ENCODE measurements around the gene HOXB2.

HOXB2 gene

DNA sequence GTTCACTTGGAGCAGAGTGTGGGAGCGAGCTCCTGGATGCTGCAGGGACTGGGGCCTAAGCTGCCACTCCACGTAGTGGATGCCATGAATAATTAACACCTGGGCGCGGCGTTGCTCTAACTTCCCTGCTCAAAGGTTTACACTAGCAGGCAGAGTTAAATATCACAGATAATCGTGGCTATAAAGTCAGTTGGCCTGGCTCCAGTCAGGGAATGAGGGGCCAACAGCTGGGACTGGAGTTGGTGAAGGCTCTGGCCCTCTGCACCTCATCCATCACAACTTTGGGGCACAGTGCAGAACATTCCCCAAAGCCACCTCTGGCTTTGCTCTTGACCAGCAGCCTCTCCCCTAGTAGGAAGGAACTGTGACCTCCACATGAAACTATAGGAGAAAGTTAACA lies 22.3 kb upstream of the HOXB2 start:
- Histone ChIP-seq H3K79me1 (ENCODE audit: low read length) (peaks cover 17% of the 10 kb centered on the region), H2AK5ac (ENCODE audit: low read length) (no peak overlapping the region), H2AFZ (ENCODE audit: insufficient read depth, low read length, poor library complexity) (no peak overlapping the region), H3K4me2 (ENCODE audit: low read length) (no peak overlapping the region), H3K23ac (ENCODE audit: low read length) (no peak overlapping the region), H2BK5ac (ENCODE audit: low read depth, low read length, poor library complexity) (no peak overlapping the region), H4K8ac (ENCODE audit: low read depth, low read length) (no peak overlapping the region), H4K91ac (ENCODE audit: low read depth, low read length) (no peak overlapping the region), H3K14ac (ENCODE audit: low read length) (no peak overlapping the region), H2BK12ac (ENCODE audit: low read length) (no peak overlapping the region), H3K9ac (ENCODE audit: low read length) (no peak overlapping the region), H4K12ac (ENCODE audit: low read depth, low read length) (no peak overlapping the region), H3K36me3 (ENCODE audit: control insufficient read depth in 1 of 2, insufficient read depth in 2 of 2, low read length in 2 of 2) (peaks cover 0 to under 1% of the 10 kb centered on the region in 2 experiments), H2BK120ac (ENCODE audit: insufficient read depth, low read length, poor library complexity) (no peak overlapping the region), H3K4me1 (ENCODE audit: control insufficient read depth in 1 of 2, insufficient read depth in 2 of 2, low read length in 2 of 2) (peaks cover 23 to 33% of the 10 kb centered on the region in 2 experiments), H3K18ac (ENCODE audit: low read length) (no peak overlapping the region), H3K27ac (ENCODE audit: low read depth, low read length) (no peak overlapping the region), H3K4me3 (ENCODE audit: low read depth, low read length) (no peak overlapping the region), H3K27me3 (ENCODE audit: insufficient read depth, low read length) (peaks cover 11% of the 10 kb centered on the region), H3K9me3 (ENCODE audit: insufficient read depth, low read depth, low read length) (peaks cover 4% of the 10 kb centered on the region), H3K79me2 (ENCODE audit: control insufficient read depth, insufficient read depth, low read length, poor library complexity) (no peaks in the 10 kb centered on the region), H3K4ac (ENCODE audit: low read depth, low read length) (no peak overlapping the region)
- no CpG with 5 or more reads among the region's 6 CpGs for WGBS (ENCODE audit: extremely low coverage, insufficient coverage, insufficient read length)
- DNase-seq: no peak

DNA sequence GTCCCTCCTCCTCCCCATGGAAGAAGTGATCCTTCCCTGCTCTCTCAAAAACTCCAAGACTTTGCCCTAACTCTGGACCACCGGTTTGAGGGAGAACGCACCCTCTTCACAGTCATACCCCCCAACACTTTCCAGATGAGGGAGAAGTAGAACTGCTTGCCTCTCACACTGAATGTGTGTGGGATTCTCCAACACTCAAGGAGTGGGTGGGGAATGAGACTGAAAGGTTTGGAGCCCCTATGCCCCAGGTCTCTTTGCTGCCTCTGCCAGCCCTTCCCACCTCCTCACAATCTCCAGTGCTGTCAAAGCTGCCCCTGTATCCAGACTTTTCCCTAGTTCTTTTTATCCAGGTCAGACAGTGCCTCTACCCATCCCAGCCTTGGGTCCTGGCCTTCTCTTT lies 21.8 kb upstream of the HOXB2 start:
- H3K36me3 ChIP-seq (ENCODE audit: control insufficient read depth in 1 of 2, insufficient read depth in 2 of 2, low read length in 2 of 2): peaks cover 0 to 2% of the 10 kb centered on the region in 2 experiments
- H3K27me3 ChIP-seq (ENCODE audit: insufficient read depth, low read length): peaks cover 11% of the 10 kb centered on the region
- H2AFZ ChIP-seq (ENCODE audit: insufficient read depth, low read length, poor library complexity): no peak overlapping the region
- peaks cover 17% of the 10 kb centered on the region for H3K79me1 ChIP-seq (ENCODE audit: low read length)
- H2BK12ac ChIP-seq (ENCODE audit: low read length): no peak overlapping the region
- H2BK120ac ChIP-seq (ENCODE audit: insufficient read depth, low read length, poor library complexity): no peak overlapping the region
- H2AK5ac ChIP-seq (ENCODE audit: low read length): no peak overlapping the region
- no peak for DNase-seq
- no peak overlapping the region for H3K27ac ChIP-seq (ENCODE audit: low read depth, low read length)
- H4K12ac ChIP-seq (ENCODE audit: low read depth, low read length): no peak overlapping the region
- peaks cover 23 to 32% of the 10 kb centered on the region in 2 experiments for H3K4me1 ChIP-seq (ENCODE audit: control insufficient read depth in 1 of 2, insufficient read depth in 2 of 2, low read length in 2 of 2)
- H3K23ac ChIP-seq (ENCODE audit: low read length): no peak overlapping the region
- no peak overlapping the region for H3K4me3 ChIP-seq (ENCODE audit: low read depth, low read length)
- H3K18ac ChIP-seq (ENCODE audit: low read length): no peak overlapping the region
- H2BK5ac ChIP-seq (ENCODE audit: low read depth, low read length, poor library complexity): no peak overlapping the region
- H3K9me3 ChIP-seq (ENCODE audit: insufficient read depth, low read depth, low read length): peaks cover 4% of the 10 kb centered on the region
- H4K91ac ChIP-seq (ENCODE audit: low read depth, low read length): no peak overlapping the region
- no peaks in the 10 kb centered on the region for H3K79me2 ChIP-seq (ENCODE audit: control insufficient read depth, insufficient read depth, low read length, poor library complexity)
- no peak overlapping the region for H3K4me2 ChIP-seq (ENCODE audit: low read length)
- no CpG with 5 or more reads among the region's 2 CpGs for WGBS (ENCODE audit: extremely low coverage, insufficient coverage, insufficient read length)
- H3K4ac ChIP-seq (ENCODE audit: low read depth, low read length): no peak overlapping the region
- no peak overlapping the region for H4K8ac ChIP-seq (ENCODE audit: low read depth, low read length)
- no peak overlapping the region for H3K9ac ChIP-seq (ENCODE audit: low read length)
- no peak overlapping the region for H3K14ac ChIP-seq (ENCODE audit: low read length)

GRCh38 chr17:48565925-48566710 lies 21.2 kb upstream of the HOXB2 start:
- H2BK5ac ChIP-seq (ENCODE audit: low read depth, low read length, poor library complexity): no peak overlapping the region
- H3K23ac ChIP-seq (ENCODE audit: low read length): no peak overlapping the region
- H3K14ac ChIP-seq (ENCODE audit: low read length): no peak overlapping the region
- H2BK120ac ChIP-seq (ENCODE audit: insufficient read depth, low read length, poor library complexity): no peak overlapping the region
- no peak overlapping the region for H3K4me2 ChIP-seq (ENCODE audit: low read length)
- H3K79me1 ChIP-seq (ENCODE audit: low read length): peaks cover 13% of the 10 kb centered on the region
- H2BK12ac ChIP-seq (ENCODE audit: low read length): no peak overlapping the region
- no peak overlapping the region for H3K18ac ChIP-seq (ENCODE audit: low read length)
- H4K12ac ChIP-seq (ENCODE audit: low read depth, low read length): no peak overlapping the region
- no peak overlapping the region for H4K91ac ChIP-seq (ENCODE audit: low read depth, low read length)
- DNase-seq: no peak
- peaks cover 11% of the 10 kb centered on the region for H3K27me3 ChIP-seq (ENCODE audit: insufficient read depth, low read length)
- peaks cover 4% of the 10 kb centered on the region for H3K9me3 ChIP-seq (ENCODE audit: insufficient read depth, low read depth, low read length)
- no CpG with 5 or more reads among the region's 4 CpGs for WGBS (ENCODE audit: extremely low coverage, insufficient coverage, insufficient read length)
- no peak overlapping the region for H4K8ac ChIP-seq (ENCODE audit: low read depth, low read length)
- no peak overlapping the region for H3K9ac ChIP-seq (ENCODE audit: low read length)
- H3K4me1 ChIP-seq (ENCODE audit: control insufficient read depth in 1 of 2, insufficient read depth in 2 of 2, low read length in 2 of 2): peaks cover 18 to 26% of the 10 kb centered on the region in 2 experiments
- no peak overlapping the region for H3K4me3 ChIP-seq (ENCODE audit: low read depth, low read length)
- no peak overlapping the region for H3K4ac ChIP-seq (ENCODE audit: low read depth, low read length)
- no peaks in the 10 kb centered on the region for H3K79me2 ChIP-seq (ENCODE audit: control insufficient read depth, insufficient read depth, low read length, poor library complexity)
- H2AFZ ChIP-seq (ENCODE audit: insufficient read depth, low read length, poor library complexity): no peak overlapping the region
- peaks cover 0 to 2% of the 10 kb centered on the region in 2 experiments for H3K36me3 ChIP-seq (ENCODE audit: control insufficient read depth in 1 of 2, insufficient read depth in 2 of 2, low read length in 2 of 2)
- no peak overlapping the region for H2AK5ac ChIP-seq (ENCODE audit: low read length)
- no peak overlapping the region for H3K27ac ChIP-seq (ENCODE audit: low read depth, low read length)

DNA sequence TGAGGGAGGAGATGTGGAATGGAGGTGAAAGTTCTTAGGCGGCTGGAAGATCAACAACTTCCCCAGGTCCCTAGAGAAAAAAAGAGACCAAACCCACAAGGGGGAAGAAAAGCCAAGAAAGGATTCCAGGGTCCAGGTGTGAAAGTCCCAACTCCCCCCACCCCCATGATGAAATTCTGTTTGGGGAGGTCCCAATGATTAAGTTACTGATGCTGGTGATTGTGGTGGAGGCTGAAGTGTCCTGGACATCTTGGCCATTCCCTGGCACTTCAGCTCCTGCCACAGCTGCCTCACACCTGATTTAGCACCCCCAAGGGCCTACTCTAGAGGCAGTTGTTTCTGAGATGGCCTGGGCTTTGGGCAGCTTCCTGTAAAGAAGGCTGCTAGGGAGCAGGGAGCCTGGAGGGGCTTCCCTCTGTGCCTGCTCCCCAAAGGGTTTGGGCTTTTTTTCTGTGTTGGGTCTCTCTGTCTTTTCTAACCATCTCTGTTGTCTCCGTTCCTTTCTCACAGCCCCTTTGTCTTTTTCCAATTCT lies 20.2 kb upstream of the HOXB2 start:
- Histone ChIP-seq H2BK12ac (ENCODE audit: low read length) (no peak overlapping the region), H3K23ac (ENCODE audit: low read length) (no peak overlapping the region), H3K4me3 (ENCODE audit: low read depth, low read length) (no peak overlapping the region), H2AFZ (ENCODE audit: insufficient read depth, low read length, poor library complexity) (no peak overlapping the region), H3K9ac (ENCODE audit: low read length) (no peak overlapping the region), H2AK5ac (ENCODE audit: low read length) (no peak overlapping the region), H3K27ac (ENCODE audit: low read depth, low read length) (no peak overlapping the region), H3K18ac (ENCODE audit: low read length) (no peak overlapping the region), H3K14ac (ENCODE audit: low read length) (no peak overlapping the region), H4K91ac (ENCODE audit: low read depth, low read length) (no peak overlapping the region), H3K79me2 (ENCODE audit: control insufficient read depth, insufficient read depth, low read length, poor library complexity) (no peaks in the 10 kb centered on the region), H3K4ac (ENCODE audit: low read depth, low read length) (no peak overlapping the region), H3K4me2 (ENCODE audit: low read length) (no peak overlapping the region), H3K27me3 (ENCODE audit: insufficient read depth, low read length) (peaks cover 11% of the 10 kb centered on the region), H3K4me1 (ENCODE audit: control insufficient read depth in 1 of 2, insufficient read depth in 2 of 2, low read length in 2 of 2) (peaks cover 9 to 18% of the 10 kb centered on the region in 2 experiments), H2BK120ac (ENCODE audit: insufficient read depth, low read length, poor library complexity) (no peak overlapping the region), H4K12ac (ENCODE audit: low read depth, low read length) (no peak overlapping the region), H2BK5ac (ENCODE audit: low read depth, low read length, poor library complexity) (no peak overlapping the region), H3K79me1 (ENCODE audit: low read length) (peaks cover 6% of the 10 kb centered on the region), H3K36me3 (ENCODE audit: control insufficient read depth in 1 of 2, insufficient read depth in 2 of 2, low read length in 2 of 2) (peaks cover 0 to 2% of the 10 kb centered on the region in 2 experiments), H3K9me3 (ENCODE audit: insufficient read depth, low read depth, low read length) (peaks cover 4% of the 10 kb centered on the region), H4K8ac (ENCODE audit: low read depth, low read length) (no peak overlapping the region)
- WGBS (ENCODE audit: extremely low coverage, insufficient coverage, insufficient read length): no CpG with 5 or more reads among the region's 2 CpGs
- DNase-seq: no peak

All from trophoblast cell (in vitro differentiated cells and primary cell).